Urinary bladder (tissue), 4 donors: ENCODE measurements around the gene MDP1. TPM values are rescaled to one million over a fixed set of nuclear protein-coding genes. Genes with fewer than 3 reads are reported as not detected.
A peak's percentile ranks its signal among the peaks of the same experiment; 100 is the strongest.

Experiments
- DNase-seq: peaks from one replicate; pipeline ENCODE4 v3.0.0-alpha.2; 2015; ENCODE audit errors: extremely low spot score
- H3K27ac ChIP-seq: one replicate; pipeline ENCODE4 v1.5.1; 2013; ENCODE audit warnings: low read depth, mild to moderate bottlenecking, moderate library complexity
- H3K36me3 ChIP-seq: one replicate; pipeline ENCODE4 v1.6.1; 2013; ENCODE audit warnings: mild to moderate bottlenecking, moderate library complexity; ENCODE audit not compliant: insufficient read depth
- H3K4me1 ChIP-seq: one replicate; pipeline ENCODE4 v1.6.1; 2013; ENCODE audit warnings: mild to moderate bottlenecking, moderate library complexity; ENCODE audit not compliant: insufficient read depth
- H3K4me3 ChIP-seq: one replicate; pipeline ENCODE4 v1.5.1; 2013; ENCODE audit warnings: low read depth, low read length
- WGBS: extraction: QIAGEN DNeasy Blood & Tissue Kit; methylation state at CpG from one replicate; pipeline ENCODE4 v1.1.7; 2013; 5-methylcytosine and 5-hydroxymethylcytosine counted together
- polyA plus RNA-seq: library from polyadenylated mRNA; stranded (reverse); fragments of 200-250 nt; gene quantifications from one replicate; pipeline ENCODE4 v1.2.3, GENCODE V29; 2013
- total RNA-seq: library from RNA; depleted of rRNA; stranded (reverse); fragments of >200 nt; gene quantifications from one replicate; pipeline ENCODE4 v1.2.3, GENCODE V29; 2014
- donor health status: healthy with polysubstance abuse.
- donor health status: healthy.

Gene MDP1
- total and polyA plus RNA-seq, 2 donors, result 15.1 to 29.1 TPM

DNA sequence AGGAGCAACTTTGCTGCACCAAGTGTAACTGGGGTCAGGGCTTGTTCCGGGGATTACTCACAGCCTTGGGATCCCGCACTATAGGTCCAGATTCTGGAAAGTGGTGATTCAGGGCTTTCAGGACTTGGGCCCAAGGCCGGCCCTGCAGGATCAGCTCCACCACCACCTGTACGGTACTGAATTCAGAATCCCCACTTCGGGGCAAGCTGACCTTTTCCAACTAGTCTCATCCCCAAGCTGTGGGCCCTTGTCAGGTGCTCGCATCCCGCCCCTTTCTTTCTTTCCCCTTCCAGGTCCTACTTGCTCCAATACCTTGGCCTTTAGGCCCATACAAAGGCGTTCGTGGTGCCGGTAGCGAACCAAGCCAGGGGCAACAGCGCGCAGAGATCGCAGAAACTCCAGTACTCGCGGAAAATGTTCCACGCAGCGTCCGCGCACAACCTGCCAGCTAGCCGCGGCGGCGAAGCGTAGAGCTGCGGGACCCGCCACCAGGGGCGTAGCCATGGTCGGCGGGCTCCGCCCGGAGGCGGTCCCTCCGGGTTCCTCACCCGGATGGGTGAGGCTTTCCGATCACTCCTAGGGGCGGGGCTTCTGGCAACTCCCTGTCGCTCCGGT is 26.1 kb upstream of the MDP1 start:
- no peaks in the 10 kb centered on the region for H3K4me1 ChIP-seq
- H3K4me3 ChIP-seq, result peak overlapping the region; percentile 71
- WGBS, result under 1% methylated on average over 39 of the region's 39 CpGs
- H3K36me3 ChIP-seq, result peaks cover 3% of the 10 kb centered on the region
- H3K27ac ChIP-seq, result peak overlapping the region; percentile 98
- peak; percentile 88 for DNase-seq

DNA sequence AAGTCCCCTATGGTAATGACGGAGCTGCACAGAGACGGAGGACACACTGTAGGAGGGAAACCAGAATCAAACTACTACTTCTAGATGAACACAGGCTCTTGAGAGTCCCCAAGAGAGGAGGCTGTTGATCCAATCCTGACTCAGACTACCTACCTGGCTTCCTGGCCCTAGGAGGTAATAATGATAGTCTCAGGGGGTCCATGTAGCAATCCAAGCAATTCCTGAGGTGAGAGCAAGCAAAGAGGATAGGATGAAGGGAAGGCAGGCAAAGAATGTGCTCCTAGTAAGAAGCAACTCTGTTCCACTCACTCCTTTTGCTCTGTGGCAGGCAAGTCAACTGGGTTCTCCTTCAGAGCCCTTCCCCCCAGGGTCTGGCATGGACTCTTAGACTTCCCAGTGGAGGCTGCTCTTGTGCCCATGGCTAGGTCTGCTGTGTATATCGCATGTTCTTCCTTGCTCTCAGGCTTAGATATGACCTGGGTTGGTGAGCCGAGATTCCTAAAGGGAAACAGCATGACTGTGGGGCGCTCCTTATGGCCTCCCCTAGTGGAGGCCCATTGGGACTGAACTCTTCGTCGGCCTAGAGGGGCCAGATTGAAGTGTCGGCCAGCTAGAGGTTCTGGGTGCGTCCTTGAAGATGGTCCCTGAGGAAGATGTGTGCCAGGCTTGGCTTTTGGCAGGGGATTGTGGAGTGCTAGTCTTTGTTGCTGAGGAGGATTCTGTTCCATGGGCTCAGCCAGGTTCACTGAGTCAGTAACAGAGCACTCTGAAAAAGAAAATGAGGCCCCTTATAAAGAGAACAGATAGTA is 24.4 kb upstream of the MDP1 start:
- H3K4me3 ChIP-seq, result no peak overlapping the region
- H3K36me3 ChIP-seq, result peaks cover 3% of the 10 kb centered on the region
- H3K4me1 ChIP-seq, result no peaks in the 10 kb centered on the region
- 92% methylated on average over 9 of the region's 9 CpGs for WGBS
- no peak for DNase-seq
- no peak overlapping the region for H3K27ac ChIP-seq

DNA sequence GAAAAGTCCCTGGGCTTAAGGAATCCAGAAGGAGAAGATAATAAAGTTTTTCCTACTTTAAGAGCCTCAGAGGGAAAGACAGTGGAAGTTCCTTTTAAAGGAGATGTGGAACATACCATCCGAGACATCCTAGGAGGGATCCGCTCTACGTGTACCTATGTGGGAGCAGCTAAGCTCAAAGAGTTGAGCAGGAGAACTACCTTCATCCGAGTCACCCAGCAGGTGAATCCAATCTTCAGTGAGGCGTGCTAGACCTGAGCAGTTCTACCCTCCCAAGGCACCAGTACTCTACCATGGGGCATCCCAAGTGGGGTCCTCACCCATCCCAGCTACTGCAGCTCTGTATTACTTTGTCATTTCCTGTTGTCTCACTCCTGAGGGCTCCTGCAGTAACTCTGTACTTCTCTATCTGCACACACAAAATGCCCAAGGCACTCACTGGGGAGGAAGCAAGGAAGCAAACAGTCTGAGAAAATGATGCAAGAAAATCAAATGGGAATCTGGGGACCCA is 22.7 kb upstream of the MDP1 start:
- Histone ChIP-seq H3K4me1 (no peaks in the 10 kb centered on the region), H3K36me3 (peaks cover 3% of the 10 kb centered on the region), H3K4me3 (no peak overlapping the region), H3K27ac (no peak overlapping the region)
- no peak for DNase-seq
- WGBS, result 88% methylated on average over 5 of the region's 5 CpGs

GRCh38 chr14:24238123-24238522 is 22.3 kb upstream of the MDP1 start:
- Histone ChIP-seq H3K4me3 (no peak overlapping the region), H3K4me1 (no peaks in the 10 kb centered on the region), H3K36me3 (peaks cover 3% of the 10 kb centered on the region), H3K27ac (no peak overlapping the region)
- 85% methylated on average over 5 of the region's 5 CpGs for WGBS
- no peak for DNase-seq

GRCh38 chr14:24237463-24237955 is 21.6 kb upstream of the MDP1 start:
- peaks cover 3% of the 10 kb centered on the region for H3K36me3 ChIP-seq
- no peak for DNase-seq
- no peaks in the 10 kb centered on the region for H3K4me1 ChIP-seq
- WGBS, result 89% methylated on average over 2 of the region's 2 CpGs
- no peak overlapping the region for H3K27ac ChIP-seq
- no peak overlapping the region for H3K4me3 ChIP-seq

GRCh38 chr14:24236689-24237462 is 21.0 kb upstream of the MDP1 start:
- Histone ChIP-seq H3K4me3 (no peak overlapping the region), H3K36me3 (peaks cover 3% of the 10 kb centered on the region), H3K27ac (no peak overlapping the region), H3K4me1 (no peaks in the 10 kb centered on the region)
- no peak for DNase-seq
- 92% methylated on average over 6 of the region's 6 CpGs for WGBS

GRCh38 chr14:24235804-24236688 is 20.2 kb upstream of the MDP1 start:
- Histone ChIP-seq H3K4me3 (no peak overlapping the region), H3K36me3 (peaks cover 3% of the 10 kb centered on the region), H3K27ac (no peak overlapping the region), H3K4me1 (no peaks in the 10 kb centered on the region)
- WGBS, result 93% methylated on average over 5 of the region's 5 CpGs
- DNase-seq, result no peak

GRCh38 chr14:24234095-24235005 is 18.5 kb upstream of the MDP1 start:
- 77% methylated on average over 3 of the region's 3 CpGs for WGBS
- Histone ChIP-seq H3K36me3 (peaks cover 3% of the 10 kb centered on the region), H3K27ac (no peak overlapping the region), H3K4me3 (no peak overlapping the region), H3K4me1 (no peaks in the 10 kb centered on the region)
- DNase-seq, result no peak

DNA sequence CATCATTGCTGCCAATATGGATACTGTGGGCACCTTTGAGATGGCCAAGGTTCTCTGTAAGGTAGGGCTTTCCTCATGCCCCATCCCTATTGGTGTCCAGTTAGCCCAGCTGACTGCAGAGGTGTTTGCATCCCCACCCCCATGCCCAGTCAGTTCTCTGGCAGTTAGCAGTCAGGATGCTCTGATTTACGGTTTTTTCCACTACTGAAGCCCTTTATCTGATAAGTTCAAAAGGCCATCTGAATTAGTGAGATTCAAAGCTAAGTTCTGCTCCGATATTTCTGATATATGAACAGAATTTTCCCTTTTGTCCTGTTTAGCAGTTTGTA is 17.6 kb upstream of the MDP1 start:
- Histone ChIP-seq H3K36me3 (peaks cover under 1% of the 10 kb centered on the region), H3K27ac (no peak overlapping the region), H3K4me3 (peak overlapping the region; percentile 92), H3K4me1 (no peaks in the 10 kb centered on the region)
- no peak for DNase-seq
- WGBS, result 59% methylated on average over 2 of the region's 2 CpGs

DNA sequence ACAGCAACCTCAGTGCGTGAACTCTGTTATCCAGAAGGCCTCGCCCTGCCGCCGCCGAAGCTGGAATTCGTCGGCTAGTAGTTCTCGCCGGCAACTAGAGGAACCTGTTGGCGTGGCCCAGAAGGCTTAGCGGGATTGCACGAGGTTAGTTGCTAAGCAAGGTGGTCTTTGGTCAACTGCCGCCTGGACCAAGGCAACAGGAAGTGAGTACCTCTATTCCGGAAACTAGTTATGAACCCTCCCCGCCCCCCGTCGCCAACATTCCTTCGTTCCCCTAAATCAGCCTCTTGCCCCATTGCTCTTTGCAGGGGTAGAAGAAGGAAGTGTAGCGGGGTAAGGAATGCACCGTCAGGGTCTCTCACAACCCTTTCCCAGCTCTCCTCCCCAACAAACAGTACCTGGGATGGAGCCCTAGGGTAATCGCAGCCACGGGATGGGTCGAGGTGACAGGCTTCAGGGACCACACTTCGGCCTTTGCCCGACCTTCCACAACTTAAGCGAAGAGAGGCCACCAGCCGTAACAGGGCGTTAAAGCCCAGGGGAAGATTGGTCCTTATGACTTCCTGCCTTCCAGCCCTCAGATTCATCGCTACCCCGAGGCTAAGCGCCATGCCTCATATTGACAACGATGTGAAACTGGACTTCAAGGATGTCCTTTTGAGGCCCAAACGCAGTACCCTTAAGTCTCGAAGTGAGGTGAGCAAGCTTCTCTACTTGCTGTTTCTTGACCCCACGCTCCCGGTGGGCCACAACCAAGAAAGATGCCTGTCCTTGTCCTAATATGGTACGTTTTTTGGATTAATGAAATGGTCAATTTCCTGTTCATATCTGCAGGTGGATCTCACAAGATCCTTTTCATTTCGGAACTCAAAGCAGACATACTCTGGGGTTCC is 17.0 kb upstream of the MDP1 start, which contains the start of gene GMPR2:
TSS of gene GMPR2 (plus strand) at position 285 of the 893 bp plus-strand sequence. CDS start at position 610, 325 bp downstream.
- Histone ChIP-seq H3K27ac (peak within 1 kb of the TSS; percentile 77), H3K4me3 (peak within 1 kb of the TSS; percentile 92), H3K36me3 (no peaks in the 10 kb centered on the region), H3K4me1 (no peaks in the 10 kb centered on the region)
- 3% methylated on average over 38 of the region's 38 CpGs for WGBS
- no peak for DNase-seq

DNA sequence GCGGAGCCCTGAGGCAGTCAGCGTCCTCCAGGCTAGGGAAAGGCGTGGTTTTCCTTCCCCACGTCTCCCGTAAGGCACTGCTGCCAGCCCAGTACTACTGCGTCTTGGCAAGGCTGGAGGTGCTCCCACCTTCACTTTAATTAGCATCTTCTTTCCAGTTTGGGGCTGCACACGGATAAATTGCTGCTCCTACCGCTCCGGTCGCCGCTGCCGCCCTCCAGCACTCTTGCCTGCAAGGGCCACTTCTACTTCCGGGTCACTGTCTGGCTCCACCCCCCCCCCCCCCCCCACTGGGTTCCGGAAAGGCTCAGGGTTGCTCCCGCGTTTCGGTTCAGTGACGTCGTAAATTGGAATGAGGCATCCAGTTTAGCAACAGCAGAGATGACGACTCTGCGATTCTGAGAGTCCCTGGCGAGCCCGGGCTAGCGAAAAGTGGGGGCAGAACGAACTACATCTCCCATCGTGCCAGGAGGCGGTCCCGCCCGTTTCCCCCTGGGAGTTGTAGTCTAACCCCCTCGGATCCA is 16.3 kb upstream of the MDP1 start, which contains the start of gene NEDD8:
TSS of gene NEDD8 (minus strand) at position 247 of the 524 bp plus-strand sequence. CDS start at position 147, 100 bp downstream.
- under 1% methylated on average over 30 of the region's 30 CpGs for WGBS
- peak; percentile 83 for DNase-seq
- Histone ChIP-seq H3K4me1 (no peaks in the 10 kb centered on the region), H3K27ac (peak within 1 kb of the TSS; percentile 77), H3K36me3 (no peaks in the 10 kb centered on the region), H3K4me3 (peak within 1 kb of the TSS; percentile 92)
